GM23248 (cell line): ENCODE results near the gene IQGAP2.

ENCODE experiments used
- EZH2 ChIP-seq: fragments of 200-600 bp; sonication (generic); IDR thresholded peaks from 2 replicates; pipeline ENCODE4 v1.6.1; 2018; ENCODE audit warnings: antibody characterized with exemption, mild to moderate bottlenecking; ENCODE audit not compliant: insufficient read depth, poor library complexity, severe bottlenecking
- EZH2phosphoT487 ChIP-seq: fragments of 200-600 bp; sonication (generic); IDR thresholded peaks from 2 replicates; pipeline ENCODE4 v1.6.1; 2018; ENCODE audit warnings: antibody characterized with exemption, moderate library complexity, mild to moderate bottlenecking, low read depth; ENCODE audit not compliant: insufficient read depth

DNA sequence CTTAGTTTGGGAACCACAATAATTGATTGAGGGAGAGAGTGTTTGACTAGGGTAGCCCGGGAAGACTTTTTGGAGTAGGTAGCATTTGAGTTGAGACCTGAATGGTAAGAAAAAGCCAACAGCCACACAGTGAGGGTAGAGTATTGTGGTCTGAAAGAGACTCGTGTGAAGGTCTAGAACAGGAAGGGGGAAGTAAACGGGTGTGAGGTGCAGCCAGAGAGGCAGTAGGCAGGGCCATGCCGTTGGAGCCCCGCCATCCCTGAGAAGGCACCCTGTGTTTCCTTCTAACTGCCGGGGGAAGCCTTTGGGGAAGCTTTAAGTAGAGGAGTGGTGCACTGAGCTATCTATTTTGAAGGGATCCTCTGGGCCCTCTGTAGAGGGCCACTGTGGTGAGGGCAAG is 223.7 kb downstream of the IQGAP2 start:
- TF ChIP-seq EZH2phosphoT487 (no peak), EZH2 (no peak)
